Muscle layer of colon (tissue), 2 donors: ENCODE data around the gene COPS9.

Source experiments
- H3K27ac ChIP-seq: one replicate; pipeline ENCODE4 v1.7.0; 2013; ENCODE audit warnings: low read depth, mild to moderate bottlenecking, low read length, moderate library complexity
- H3K27me3 ChIP-seq, 2 donors: one replicate each; pipeline ENCODE4 v1.7.0; 2013; ENCODE audit warnings: low read length in 2 of 2, mild to moderate bottlenecking in 2 of 2; ENCODE audit not compliant: insufficient read depth in 2 of 2, control insufficient read depth in 1 of 2
- H3K36me3 ChIP-seq: one replicate; pipeline ENCODE4 v1.7.0; 2013; ENCODE audit warnings: mild to moderate bottlenecking, low read length; ENCODE audit not compliant: insufficient read depth
- H3K4me1 ChIP-seq: one replicate; pipeline ENCODE4 v1.7.0; 2013; ENCODE audit warnings: mild to moderate bottlenecking, low read length; ENCODE audit not compliant: insufficient read depth
- H3K4me3 ChIP-seq, 2 donors: one replicate each; pipeline ENCODE4 v1.7.0; 2013; ENCODE audit warnings: low read length in 2 of 2, low read depth in 1 of 2, mild to moderate bottlenecking in 1 of 2, moderate library complexity in 1 of 2
- H3K9ac ChIP-seq: one replicate; pipeline ENCODE4 v1.7.0; 2013; ENCODE audit warnings: low read length
- H3K9me3 ChIP-seq: one replicate; pipeline ENCODE4 v1.7.0; 2013; ENCODE audit warnings: mild to moderate bottlenecking, low read length
- donor health status: abdominal sarcoma.
- donor health status: Adenocarcinoma of cecum.

COPS9 gene

GRCh38 chr2:240139011-240139441 lies 2.9 kb upstream of the COPS9 start:
- Histone ChIP-seq H3K9me3 (no peaks in the 10 kb centered on the region), H3K4me3 (no peak overlapping the region), H3K36me3 (peaks cover under 1% of the 10 kb centered on the region), H3K27me3 (peaks cover 0 to 6% of the 10 kb centered on the region in 2 donors), H3K4me1 (peaks cover 19% of the 10 kb centered on the region), H3K27ac (no peak overlapping the region), H3K9ac (no peak overlapping the region)

GRCh38 chr2:240138254-240138984 lies 2.3 kb upstream of the COPS9 start:
- peaks cover 6% of the 10 kb centered on the region for H3K36me3 ChIP-seq
- no peak overlapping the region for H3K4me3 ChIP-seq
- H3K9me3 ChIP-seq = no peaks in the 10 kb centered on the region
- H3K27me3 ChIP-seq = peaks cover 0 to 4% of the 10 kb centered on the region in 2 donors
- H3K27ac ChIP-seq = no peak overlapping the region
- H3K4me1 ChIP-seq = peaks cover 14% of the 10 kb centered on the region
- H3K9ac ChIP-seq = no peak overlapping the region

GRCh38 chr2:240137596-240138253 lies 1.6 kb upstream of the COPS9 start:
- H3K4me3 ChIP-seq = no peak overlapping the region

GRCh38 chr2:240136671-240137292 lies 677 bp upstream of the COPS9 start:
- Histone ChIP-seq H3K4me3 (peak overlapping the region; percentile 82 to 93), H3K27me3 (no peaks in the 10 kb centered on the region), H3K27ac (peak overlapping the region; percentile 57), H3K36me3 (peaks cover 23% of the 10 kb centered on the region), H3K9ac (peak overlapping the region; percentile 27), H3K9me3 (no peaks in the 10 kb centered on the region), H3K4me1 (peaks cover 13% of the 10 kb centered on the region)

More at GRCh38 chr2:240137596-240138253, 1.6 kb upstream of the COPS9 start:
- H3K9ac ChIP-seq = no peak overlapping the region
- peaks cover 13% of the 10 kb centered on the region for H3K4me1 ChIP-seq
- no peaks in the 10 kb centered on the region for H3K9me3 ChIP-seq
- H3K36me3 ChIP-seq = peaks cover 13% of the 10 kb centered on the region
- no peak overlapping the region for H3K27ac ChIP-seq
- peaks cover 0 to 1% of the 10 kb centered on the region in 2 donors for H3K27me3 ChIP-seq

GRCh38 chr2:240135706-240136012 lies 446 bp downstream of the COPS9 start:
- Histone ChIP-seq H3K4me3 (peak overlapping the region; percentile 82 to 93), H3K9me3 (no peaks in the 10 kb centered on the region), H3K27ac (peak overlapping the region; percentile 57), H3K4me1 (peaks cover 13% of the 10 kb centered on the region), H3K9ac (peak overlapping the region; percentile 86), H3K36me3 (peaks cover 34% of the 10 kb centered on the region), H3K27me3 (no peaks in the 10 kb centered on the region)

- peaks cover 13% of the 10 kb centered on the region for H3K4me1 ChIP-seq
- H3K27ac ChIP-seq = no peak overlapping the region
- H3K9ac ChIP-seq = peak overlapping the region; percentile 86
These were observed 1.1 kb downstream of the COPS9 start for GRCh38 chr2:240134956-240135520.

GRCh38 chr2:240134466-240134865 lies 1.6 kb downstream of the COPS9 start:
- H3K4me3 ChIP-seq = peak overlapping the region in 1 of 2 donors; percentile 93
- peaks cover 13% of the 10 kb centered on the region for H3K4me1 ChIP-seq
- H3K27ac ChIP-seq = no peak overlapping the region
- H3K27me3 ChIP-seq = no peaks in the 10 kb centered on the region
- peaks cover 46% of the 10 kb centered on the region for H3K36me3 ChIP-seq
- no peaks in the 10 kb centered on the region for H3K9me3 ChIP-seq
- no peak overlapping the region for H3K9ac ChIP-seq

More at GRCh38 chr2:240134956-240135520, 1.1 kb downstream of the COPS9 start:
- Histone ChIP-seq H3K9me3 (no peaks in the 10 kb centered on the region), H3K27me3 (no peaks in the 10 kb centered on the region), H3K4me3 (peak overlapping the region; percentile 82 to 93), H3K36me3 (peaks cover 40% of the 10 kb centered on the region)

GRCh38 chr2:240133401-240133800 lies 2.7 kb downstream of the COPS9 start:
- H3K9ac ChIP-seq = no peak overlapping the region
- H3K4me3 ChIP-seq = no peak overlapping the region
- H3K36me3 ChIP-seq = peaks cover 56% of the 10 kb centered on the region
- no peaks in the 10 kb centered on the region for H3K9me3 ChIP-seq
- H3K4me1 ChIP-seq = peaks cover 13% of the 10 kb centered on the region
- H3K27ac ChIP-seq = no peak overlapping the region
- no peaks in the 10 kb centered on the region for H3K27me3 ChIP-seq

GRCh38 chr2:240132651-240132980 lies 3.5 kb downstream of the COPS9 start:
- no peak overlapping the region for H3K27ac ChIP-seq
- H3K4me1 ChIP-seq = peaks cover 13% of the 10 kb centered on the region
- H3K9ac ChIP-seq = no peak overlapping the region
- H3K36me3 ChIP-seq = peaks cover 61% of the 10 kb centered on the region
- no peaks in the 10 kb centered on the region for H3K9me3 ChIP-seq
- H3K27me3 ChIP-seq = no peaks in the 10 kb centered on the region
- H3K4me3 ChIP-seq = no peak overlapping the region

GRCh38 chr2:240131941-240132650 lies 4.0 kb downstream of the COPS9 start:
- H3K36me3 ChIP-seq = peaks cover 61% of the 10 kb centered on the region
- no peaks in the 10 kb centered on the region for H3K27me3 ChIP-seq
- H3K4me3 ChIP-seq = no peak overlapping the region
- peaks cover 13% of the 10 kb centered on the region for H3K4me1 ChIP-seq
- no peak overlapping the region for H3K9ac ChIP-seq
- H3K27ac ChIP-seq = no peak overlapping the region
- no peaks in the 10 kb centered on the region for H3K9me3 ChIP-seq

GRCh38 chr2:240131296-240131695 lies 4.8 kb downstream of the COPS9 start:
- no peaks in the 10 kb centered on the region for H3K27me3 ChIP-seq
- no peak overlapping the region for H3K27ac ChIP-seq
- H3K4me1 ChIP-seq = peaks cover 13% of the 10 kb centered on the region

More at GRCh38 chr2:240131296-240131695, 4.8 kb downstream of the COPS9 start:
- Histone ChIP-seq H3K9ac (no peak overlapping the region), H3K36me3 (peaks cover 61% of the 10 kb centered on the region), H3K9me3 (no peaks in the 10 kb centered on the region), H3K4me3 (no peak overlapping the region)
